A549 treated with AZD9567 at 1 μM for 4 hours (cell line): ENCODE measurements around the gene SPATC1L. TPM values are rescaled to one million over a fixed set of nuclear protein-coding genes. Genes with fewer than 3 reads are reported as not detected.

Source experiments
- total RNA-seq: library from RNA; stranded (reverse); fragments of 200-300 nt; extraction: Qiagen RNA extraction; gene quantifications from 5 replicates; pipeline ENCODE4 v1.2.3, GENCODE V29; 2022; ENCODE audit not compliant: insufficient read depth

SPATC1L gene
- 0.14 to 0.27 TPM (median 0.17 TPM) in 4 of 5 replicates, not detected in the other for total RNA-seq

GRCh38 chr21:46183910-46184624, at the start of gene SPATC1L:
Gene SPATC1L, minus strand, starts transcription at chr21:46184459. Its CDS starts 1,643 bp downstream, at chr21:46182816.

GRCh38 chr21:46228345-46229051, 44.2 kb upstream of the SPATC1L start, which contains the start of gene LSS:
Gene LSS, minus strand, starts transcription at chr21:46228774. Its CDS starts 29 bp downstream, at chr21:46228745.

GRCh38 chr21:46155514-46156377, 28.5 kb downstream of the SPATC1L start, which contains the start of gene FTCD:
Gene FTCD, minus strand, starts transcription at chr21:46155579. Its CDS starts 56 bp downstream, at chr21:46155523.

Other genes with a start within 250 kb of the SPATC1L start
- gene COL6A1, start 202.7 kb downstream of the SPATC1L start, total RNA-seq = 10.0 to 21.9 TPM (median 19.8 TPM) in 5 replicates
- 7.6 to 17.3 TPM (median 16.6 TPM) in 5 replicates for gene COL6A2, start 86.3 kb downstream of the SPATC1L start, total RNA-seq
- gene FTCD, start 28.9 kb downstream of the SPATC1L start, total RNA-seq = 0.13 TPM in 1 of 5 replicates, not detected in the others
- gene LSS, start 44.3 kb upstream of the SPATC1L start, total RNA-seq = 12.2 to 17.1 TPM (median 16.1 TPM) in 5 replicates
- gene MCM3AP, start 101.2 kb upstream of the SPATC1L start, total RNA-seq = 32.7 to 41.1 TPM (median 39.1 TPM) in 5 replicates
- gene YBEY, start 101.9 kb upstream of the SPATC1L start, total RNA-seq = 10.3 to 28.5 TPM (median 27.2 TPM) in 5 replicates
- gene C21orf58, start 139.4 kb upstream of the SPATC1L start, total RNA-seq = 4.5 to 6.4 TPM (median 5.7 TPM) in 5 replicates
- 10.2 to 16.2 TPM (median 14.2 TPM) in 5 replicates for gene PCNT, start 139.7 kb upstream of the SPATC1L start, total RNA-seq